B cell (primary cell): ENCODE measurements around the gene CSRP3. TPM values are rescaled to one million over a fixed set of nuclear protein-coding genes. Genes with fewer than 3 reads are reported as not detected.

Experiments used
- ATAC-seq: fragments of 200-7000 bp; cut with Tn5 transposase; one replicate; pipeline ENCODE4 v1.10.0; 2021; ENCODE audit warnings: low read depth, mild to moderate bottlenecking, moderate number of reproducible peaks, moderate library complexity
- CTCF ChIA-PET: fragments of 350-600 bp; sonication (Branson Sonifier 250); formaldehyde crosslinking; loops from one replicate; lab custom pipeline; 2021; ENCODE audit warnings: antibody characterized with exemption, inconsistent platforms; lab: Charles Lee
- POLR2A ChIA-PET: fragments of 350-600 bp; sonication (Branson Sonifier 250); formaldehyde crosslinking; loops from one replicate; lab custom pipeline; 2021; ENCODE audit warnings: antibody characterized with exemption; lab: Charles Lee
- DNase-seq: peaks from one replicate; pipeline ENCODE4 v3.0.0; 2013
- H2AFZ ChIP-seq: 2 replicates; pipeline ENCODE4 v1.6.1; 2012; ENCODE audit warnings: mild to moderate bottlenecking, low read depth, low read length; ENCODE audit not compliant: insufficient read depth, poor library complexity, severe bottlenecking
- H3K27ac ChIP-seq, 2 donors: 1 replicate in 1 of 2; 2 replicates in 1 of 2; pipeline ENCODE4 v1.5.1; 2012 to 2013; ENCODE audit warnings: low read length in 2 of 2, mild to moderate bottlenecking in 2 of 2, moderate library complexity in 1 of 2
- H3K27me3 ChIP-seq, 4 experiments: fragments of 200-600 bp in 1 of 4; sonication (generic) in 1 of 4; replicated peaks in 1 of 4; 1 replicate in 2 of 4; 2 replicates in 2 of 4; pipeline versions ENCODE4 v1.6.1 to v1.7.0; 2013 to 2016; ENCODE audit warnings: low read length in 3 of 4, mild to moderate bottlenecking in 2 of 4, mixed read lengths in 1 of 4, moderate library complexity in 1 of 4; ENCODE audit not compliant: insufficient read depth in 4 of 4, control insufficient read depth in 3 of 4; ENCODE audit errors: control extremely low read depth in 1 of 4
- H3K36me3 ChIP-seq, 2 experiments: replicated peaks in 1 of 2; 1 replicate in 1 of 2; 2 replicates in 1 of 2; pipeline versions ENCODE4 v1.6.1 to v1.7.1; 2013; ENCODE audit warnings: low read length in 1 of 2; ENCODE audit not compliant: insufficient read depth in 2 of 2, control insufficient read depth in 1 of 2; ENCODE audit errors: control extremely low read depth in 1 of 2, extremely low read depth in 1 of 2
- H3K4me1 ChIP-seq, 2 donors: fragments of 200-600 bp in 1 of 2; sonication (generic) in 1 of 2; 1 replicate in 1 of 2; 2 replicates in 1 of 2; pipeline versions ENCODE4 v1.5.1 to v1.6.1; 2013 to 2017; ENCODE audit warnings: low read length in 2 of 2; ENCODE audit not compliant: control insufficient read depth in 2 of 2, insufficient read depth in 2 of 2
- H3K4me2 ChIP-seq: replicated peaks from 2 replicates; pipeline ENCODE3; 2012; ENCODE audit warnings: mild to moderate bottlenecking, low read depth, low read length; ENCODE audit not compliant: poor library complexity, severe bottlenecking
- H3K4me3 ChIP-seq, 5 experiments: fragments of 200-600 bp in 1 of 5; sonication (generic) in 1 of 5; 1 replicate in 3 of 5; 2 replicates in 2 of 5; pipeline versions ENCODE4 v1.5.1 to v1.7.0; 2011 to 2016; ENCODE audit warnings: low read length in 4 of 5, mild to moderate bottlenecking in 4 of 5, low read depth in 2 of 5, control low read depth in 1 of 5, moderate library complexity in 1 of 5; ENCODE audit not compliant: insufficient read depth in 1 of 5; ENCODE audit errors: control extremely low read depth in 1 of 5, extremely low read depth in 1 of 5
- H3K79me2 ChIP-seq: fragments of 200-600 bp; sonication (generic); one replicate; pipeline ENCODE4 v1.6.0; 2016; ENCODE audit warnings: low read length; ENCODE audit not compliant: control insufficient read depth, insufficient read depth
- H3K9ac ChIP-seq: fragments of 200-600 bp; sonication (generic); 2 replicates; pipeline ENCODE4 v1.6.1; 2017; ENCODE audit warnings: mild to moderate bottlenecking, low read length, moderate library complexity
- H3K9me3 ChIP-seq, 3 donors: one replicate each; pipeline versions ENCODE4 v1.6.1 to v1.7.1; 2013; ENCODE audit warnings: low read length in 2 of 3; ENCODE audit not compliant: control insufficient read depth in 2 of 3, insufficient read depth in 1 of 3; ENCODE audit errors: control extremely low read depth in 1 of 3
- H4K20me1 ChIP-seq: 2 replicates; pipeline ENCODE4 v1.6.0; 2012; ENCODE audit warnings: mild to moderate bottlenecking, low read length; ENCODE audit not compliant: insufficient read depth, control insufficient read depth, poor library complexity, severe bottlenecking
- H3K27ac Mint-ChIP-seq: one replicate; pipeline ENCODE4 v1.8.0; 2021; ENCODE audit warnings: mixed read lengths
- H3K27me3 Mint-ChIP-seq: one replicate; pipeline ENCODE4 v1.8.0; 2021; ENCODE audit warnings: mixed read lengths
- H3K4me1 Mint-ChIP-seq: one replicate; pipeline ENCODE4 v1.8.0; 2021; ENCODE audit warnings: mixed read lengths
- H3K4me3 Mint-ChIP-seq: one replicate; pipeline ENCODE4 v1.8.0; 2021; ENCODE audit warnings: mixed read lengths
- H3K9me3 Mint-ChIP-seq: one replicate; pipeline ENCODE4 v1.8.0; 2022; ENCODE audit warnings: mixed read lengths; ENCODE audit not compliant: insufficient read depth
- CTCF ChIP-seq: fragments of 200-600 bp; IDR thresholded peaks from one replicate; pipeline ENCODE4 v1.8.0; 2022; ENCODE audit warnings: antibody characterized with exemption, mild to moderate bottlenecking
- EZH2 ChIP-seq: IDR thresholded peaks from 2 replicates; pipeline ENCODE4 v1.6.1; 2012; ENCODE audit warnings: borderline replicate concordance, low read depth, mild to moderate bottlenecking, moderate library complexity, low read length; ENCODE audit not compliant: insufficient read depth, poor library complexity, severe bottlenecking
- WGBS: methylation state at CpG from one replicate; pipeline ENCODE4 v1.1.5; 2013; ENCODE audit warnings: missing lambda C conversion rate; ENCODE audit not compliant: insufficient coverage; 5-methylcytosine and 5-hydroxymethylcytosine counted together
- intact Hi-C: fragments of 100-400 bp; cut with micrococcal nuclease; formaldehyde crosslinking; loops from one replicate; pipeline ENCODE4 v1.10.0; 2022
- polyA plus RNA-seq: library from polyadenylated mRNA; depleted of rRNA; stranded (reverse); fragments of >200 nt; gene quantifications from 2 replicates; pipeline ENCODE4 v1.2.3, GENCODE V29; 2012
- total RNA-seq, 2 donors: library from RNA; stranded (reverse); fragments of 120-200 nt in 1 of 2; gene quantifications; 1 replicate in 1 of 2; 2 replicates in 1 of 2; pipeline versions ENCODE4 v1.2.3 to v1.2.4, GENCODE V29; 2013 to 2022

Gene CSRP3
- total and polyA plus RNA-seq, 2 donors (not counting 1 experiment from before 2014, with no cell fraction given): not detected

GRCh38 chr11:19242179-19242932, 40.6 kb upstream of the CSRP3 start:
- H3K4me2 ChIP-seq: peak overlapping the region; percentile 97
- H3K27me3 ChIP-seq: peaks cover 0 to 48% (median 30%) of the 10 kb centered on the region in 4 experiments
- no peaks in the 10 kb centered on the region for H3K36me3 ChIP-seq
- intact Hi-C loops: loop anchor here (5.0 kb wide), 2 partner anchors 545 to 1230 kb away; partner anchors contain the start of genes SERGEF and TMEM86A
- peak overlapping the region; percentile 63 for H2AFZ ChIP-seq
- Mint-ChIP-seq H3K9me3 (no peaks in the 10 kb centered on the region), H3K4me1 (peaks cover 20% of the 10 kb centered on the region), H3K4me3 (peak overlapping the region; percentile 88), H3K27ac (peak overlapping the region; percentile 67), H3K27me3 (peaks cover 40% of the 10 kb centered on the region)
- peak overlapping the region; percentile 76 for H3K9ac ChIP-seq
- CTCF ChIA-PET: no interaction called here
- WGBS: 24% methylated on average over 52 of the region's 55 CpGs
- ATAC-seq: no peak
- peak; percentile 42 for DNase-seq
- POLR2A ChIA-PET: no interaction called here
- no peak overlapping the region for H3K27ac ChIP-seq
- TF ChIP-seq CTCF: no peak
- no peak for TF ChIP-seq EZH2
- peak overlapping the region in 3 of 5 experiments; percentile 59 to 87 (median 66) for H3K4me3 ChIP-seq
- H3K4me1 ChIP-seq: peaks cover 20 to 22% of the 10 kb centered on the region in 2 donors
- H3K79me2 ChIP-seq: no peaks in the 10 kb centered on the region
- no peaks in the 10 kb centered on the region for H4K20me1 ChIP-seq
- H3K9me3 ChIP-seq: peaks cover 0 to 7% (median 0%) of the 10 kb centered on the region in 3 donors
